ENCODE measurements around the gene SARM1. TPM values are rescaled to one million over a fixed set of nuclear protein-coding genes. Genes with fewer than 3 reads are reported as not detected.
"Not testable (repeated sequence)": the region's sequence is repeated elsewhere in the genome, so short reads cannot be mapped to it uniquely, and the experiment has no call there.

SARM1 gene
- polyA plus RNA-seq, 3 donors: 0.78 to 7.1 (median 0.90) TPM

GRCh38 chr17:28335959-28336871 is 35.3 kb upstream of the SARM1 start:
- peak overlapping the region; percentile 96 for H3K4me2 ChIP-seq (replicated peaks; ENCODE audit: extremely low read depth, low read length, poor library complexity, severe bottlenecking)
- WGBS (ENCODE audit: insufficient coverage): 8% methylated on average over 21 of the region's 29 CpGs
- Mint-ChIP-seq H3K9me3 (no peaks in the 10 kb centered on the region), H3K4me3 (peak overlapping the region; percentile 93 to 96), H3K4me1 (peaks cover 40% of the 10 kb centered on the region), H3K27ac (peak overlapping the region; percentile 82 to 98 (median 94)), H3K27me3 (ENCODE audit: low read depth in 3 of 3) (peaks cover 0 to 2% (median 1%) of the 10 kb centered on the region in 3 donors), H3K36me3 (peaks cover 34 to 35% of the 10 kb centered on the region in 2 donors)
- peaks cover 20 to 31% of the 10 kb centered on the region in 2 donors for H3K36me3 ChIP-seq (replicated peaks in 1 of 2; ENCODE audit: control insufficient read depth in 1 of 2, insufficient read depth in 2 of 2, low read length in 2 of 2)
- no peaks in the 10 kb centered on the region for H3K27me3 ChIP-seq (ENCODE audit: control insufficient read depth in 2 of 2, insufficient read depth in 2 of 2, low read length in 2 of 2)
- no peak for TF ChIP-seq CTCF (IDR thresholded peaks at IDR 0.05)
- DNase-seq: peak in 1 of 3 donors; percentile 68
- peaks cover 67% of the 10 kb centered on the region for H3K79me2 ChIP-seq (ENCODE audit: insufficient read depth, low read length)
- peaks cover 13% of the 10 kb centered on the region for H4K20me1 ChIP-seq (ENCODE audit: insufficient read depth, low read length)
- H3K9ac ChIP-seq (ENCODE audit: insufficient read depth, low read length, poor library complexity, severe bottlenecking): peak overlapping the region; percentile 83
- H3K9me3 ChIP-seq (replicated peaks in 1 of 2; ENCODE audit: control insufficient read depth in 1 of 2, insufficient read depth in 1 of 2, low read length in 2 of 2): no peaks in the 10 kb centered on the region
- H2AFZ ChIP-seq (ENCODE audit: insufficient read depth, low read depth, low read length, poor library complexity, severe bottlenecking): peak overlapping the region; percentile 94
- H3K4me3 ChIP-seq (replicated peaks in 1 of 3; ENCODE audit: low read depth in 2 of 3, low read length in 3 of 3): peak overlapping the region; percentile 62 to 93 (median 76)
- H3K27ac ChIP-seq (ENCODE audit: low read depth in 1 of 2, low read length in 2 of 2): peak overlapping the region; percentile 46 to 96
- intact Hi-C loops (cut with micrococcal nuclease): loop anchor here (1.0 to 10.0 kb wide), 5 partner anchors 15 to 616 kb away; partner anchors contain the start of genes POLDIP2 (in 2 of the 2), ALDOC (in 1 of the 2), NLK (in 1 of the 2) and PHF12 (in 1 of the 2)
- peaks cover 31 to 36% of the 10 kb centered on the region in 2 donors for H3K4me1 ChIP-seq (ENCODE audit: control insufficient read depth in 1 of 2, insufficient read depth in 2 of 2, low read length in 2 of 2)

- Mint-ChIP-seq H3K4me1 (peaks cover 34% of the 10 kb centered on the region), H3K36me3 (peaks cover 39 to 43% of the 10 kb centered on the region in 2 donors), H3K4me3 (no peak overlapping the region), H3K27me3 (ENCODE audit: low read depth in 3 of 3) (peaks cover 0 to 2% (median 0%) of the 10 kb centered on the region in 3 donors), H3K27ac (peak overlapping the region in 1 of 7 donors; percentile 68), H3K9me3 (no peaks in the 10 kb centered on the region)
- Histone ChIP-seq H3K9me3 (replicated peaks in 1 of 2; ENCODE audit: control insufficient read depth in 1 of 2, insufficient read depth in 1 of 2, low read length in 2 of 2) (no peaks in the 10 kb centered on the region), H3K4me1 (ENCODE audit: control insufficient read depth in 1 of 2, insufficient read depth in 2 of 2, low read length in 2 of 2) (peaks cover 28 to 34% of the 10 kb centered on the region in 2 donors), H4K20me1 (ENCODE audit: insufficient read depth, low read length) (peaks cover 13% of the 10 kb centered on the region), H3K9ac (ENCODE audit: insufficient read depth, low read length, poor library complexity, severe bottlenecking) (no peak overlapping the region), H2AFZ (ENCODE audit: insufficient read depth, low read depth, low read length, poor library complexity, severe bottlenecking) (no peak overlapping the region), H3K4me3 (replicated peaks in 1 of 3; ENCODE audit: low read depth in 2 of 3, low read length in 3 of 3) (no peak overlapping the region), H3K4me2 (replicated peaks; ENCODE audit: extremely low read depth, low read length, poor library complexity, severe bottlenecking) (no peak overlapping the region), H3K27ac (ENCODE audit: low read depth in 1 of 2, low read length in 2 of 2) (no peak overlapping the region), H3K79me2 (ENCODE audit: insufficient read depth, low read length) (peaks cover 47% of the 10 kb centered on the region), H3K36me3 (replicated peaks in 1 of 2; ENCODE audit: control insufficient read depth in 1 of 2, insufficient read depth in 2 of 2, low read length in 2 of 2) (peaks cover 30 to 39% of the 10 kb centered on the region in 2 donors), H3K27me3 (ENCODE audit: control insufficient read depth in 2 of 2, insufficient read depth in 2 of 2, low read length in 2 of 2) (no peaks in the 10 kb centered on the region)
- TF ChIP-seq CTCF (IDR thresholded peaks at IDR 0.05): no peak
- DNase-seq: no peak
- intact Hi-C loops (cut with micrococcal nuclease): loop anchor here in 1 of 2 donors (5.0 to 10.0 kb wide), 3 partner anchors 237 to 614 kb away; partner anchors contain the start of genes ALDOC, NLK, PHF12 and PIGS
- 100% methylated on average over 3 of the region's 5 CpGs for WGBS (ENCODE audit: insufficient coverage)
Observed at GRCh38 chr17:28338056-28338768, 33.3 kb upstream of the SARM1 start.

GRCh38 chr17:28338769-28339212 is 32.7 kb upstream of the SARM1 start:
- intact Hi-C loops (cut with micrococcal nuclease): loop anchor here in 1 of 2 donors (5.0 to 10.0 kb wide), 3 partner anchors 236 to 614 kb away; partner anchors contain the start of genes ALDOC, NLK, PHF12 and PIGS
- Histone ChIP-seq H4K20me1 (ENCODE audit: insufficient read depth, low read length) (peaks cover 13% of the 10 kb centered on the region), H3K4me1 (ENCODE audit: control insufficient read depth in 1 of 2, insufficient read depth in 2 of 2, low read length in 2 of 2) (peaks cover 22 to 28% of the 10 kb centered on the region in 2 donors), H3K79me2 (ENCODE audit: insufficient read depth, low read length) (peaks cover 42% of the 10 kb centered on the region), H3K36me3 (replicated peaks in 1 of 2; ENCODE audit: control insufficient read depth in 1 of 2, insufficient read depth in 2 of 2, low read length in 2 of 2) (peaks cover 36 to 43% of the 10 kb centered on the region in 2 donors)
- not testable (repeated sequence) for H3K9me3 Mint-ChIP-seq; H3K9me3 ChIP-seq (replicated peaks in 1 of 2; ENCODE audit: control insufficient read depth in 1 of 2, insufficient read depth in 1 of 2, low read length in 2 of 2); H3K27me3 Mint-ChIP-seq (ENCODE audit: low read depth in 3 of 3); H3K27me3 ChIP-seq (ENCODE audit: control insufficient read depth in 2 of 2, insufficient read depth in 2 of 2, low read length in 2 of 2); H3K4me3 Mint-ChIP-seq; H3K27ac ChIP-seq (ENCODE audit: low read depth in 1 of 2, low read length in 2 of 2); H2AFZ ChIP-seq (ENCODE audit: insufficient read depth, low read depth, low read length, poor library complexity, severe bottlenecking); H3K4me2 ChIP-seq (replicated peaks; ENCODE audit: extremely low read depth, low read length, poor library complexity, severe bottlenecking); DNase-seq; H3K9ac ChIP-seq (ENCODE audit: insufficient read depth, low read length, poor library complexity, severe bottlenecking); H3K4me3 ChIP-seq (replicated peaks in 1 of 3; ENCODE audit: low read depth in 2 of 3, low read length in 3 of 3)
- Mint-ChIP-seq H3K27ac (peak overlapping the region in 1 of 7 donors; percentile 68), H3K36me3 (peaks cover 45 to 47% of the 10 kb centered on the region in 2 donors), H3K4me1 (peaks cover 28% of the 10 kb centered on the region)
- WGBS (ENCODE audit: insufficient coverage): 87% methylated on average over 2 of the region's 8 CpGs

All from CD14-positive monocyte (primary cell).